ENCODE measurements around the gene BLOC1S3.

BLOC1S3 gene

GRCh38 chr19:45164577-45165335 lies 13.8 kb upstream of the BLOC1S3 start (continued):
- TF ChIP-seq CREB5 (CRISPR knock-in tag; IDR thresholded peaks at IDR 0.05; ENCODE audit: low read depth) (no peak), RARB (CRISPR knock-in tag; IDR thresholded peaks at IDR 0.05) (no peak), TOX (CRISPR knock-in tag; IDR thresholded peaks at IDR 0.05; ENCODE audit: borderline replicate concordance) (no peak), CSRNP3 (CRISPR knock-in tag; IDR thresholded peaks at IDR 0.05) (no peak), ZNF70 (CRISPR knock-in tag; IDR thresholded peaks at IDR 0.05) (no peak), BACH2 (CRISPR knock-in tag; IDR thresholded peaks at IDR 0.05; ENCODE audit: borderline replicate concordance) (no peak), OSR1 (CRISPR knock-in tag; IDR thresholded peaks at IDR 0.05) (no peak), ZFP30 (CRISPR knock-in tag; IDR thresholded peaks at IDR 0.05) (no peak), ZNF8 (CRISPR knock-in tag; IDR thresholded peaks at IDR 0.05) (no peak), SNAI2 (CRISPR knock-in tag; IDR thresholded peaks at IDR 0.05) (no peak)

- TF ChIP-seq ZNF8 (CRISPR knock-in tag; IDR thresholded peaks at IDR 0.05): no peak
- no peak for ATAC-seq
These were observed 11.8 kb upstream of the BLOC1S3 start for GRCh38 chr19:45166723-45167252.

- ATAC-seq: no peak
- no peak for TF ChIP-seq OSR1 (CRISPR knock-in tag; IDR thresholded peaks at IDR 0.05)
- no peak for TF ChIP-seq ARNTL (CRISPR knock-in tag; IDR thresholded peaks at IDR 0.05; ENCODE audit: borderline replicate concordance, low read depth)
- TF ChIP-seq GLIS3 (CRISPR knock-in tag; IDR thresholded peaks at IDR 0.05): no peak
- TF ChIP-seq CREB5 (CRISPR knock-in tag; IDR thresholded peaks at IDR 0.05; ENCODE audit: low read depth): no peak
- TF ChIP-seq PPARA (CRISPR knock-in tag; IDR thresholded peaks at IDR 0.05; ENCODE audit: borderline replicate concordance): no peak
- TF ChIP-seq ZNF565 (CRISPR knock-in tag; conservative IDR thresholded peaks at IDR 0.05; ENCODE audit: low read depth): no peak
- TF ChIP-seq PATZ1 (CRISPR knock-in tag; IDR thresholded peaks at IDR 0.05; ENCODE audit: borderline replicate concordance): no peak
- TF ChIP-seq TOX (CRISPR knock-in tag; IDR thresholded peaks at IDR 0.05; ENCODE audit: borderline replicate concordance): no peak
- no peak for TF ChIP-seq ZFP3 (CRISPR knock-in tag; IDR thresholded peaks at IDR 0.05)
- no peak for TF ChIP-seq TSHZ2 (CRISPR knock-in tag; IDR thresholded peaks at IDR 0.05)
These were observed 9.7 kb upstream of the BLOC1S3 start for GRCh38 chr19:45168767-45169351.

GRCh38 chr19:45169602-45170001 lies 9.0 kb upstream of the BLOC1S3 start:
- no peak for TF ChIP-seq ARNTL (CRISPR knock-in tag; IDR thresholded peaks at IDR 0.05; ENCODE audit: borderline replicate concordance, low read depth)
- TF ChIP-seq PPARA (CRISPR knock-in tag; IDR thresholded peaks at IDR 0.05; ENCODE audit: borderline replicate concordance): no peak
- no peak for TF ChIP-seq ZFP30 (CRISPR knock-in tag; IDR thresholded peaks at IDR 0.05)

More at GRCh38 chr19:45169602-45170001, 9.0 kb upstream of the BLOC1S3 start:
- ATAC-seq: no peak
